ENCODE data around the gene ZHX3.

The ZHX3 gene

GRCh38 chr20:41141153-41141815 is 176.2 kb downstream of the ZHX3 start:
- no peak for DNase-seq (ENCODE audit: extremely low spot score)
- TF ChIP-seq, protein P1, sequence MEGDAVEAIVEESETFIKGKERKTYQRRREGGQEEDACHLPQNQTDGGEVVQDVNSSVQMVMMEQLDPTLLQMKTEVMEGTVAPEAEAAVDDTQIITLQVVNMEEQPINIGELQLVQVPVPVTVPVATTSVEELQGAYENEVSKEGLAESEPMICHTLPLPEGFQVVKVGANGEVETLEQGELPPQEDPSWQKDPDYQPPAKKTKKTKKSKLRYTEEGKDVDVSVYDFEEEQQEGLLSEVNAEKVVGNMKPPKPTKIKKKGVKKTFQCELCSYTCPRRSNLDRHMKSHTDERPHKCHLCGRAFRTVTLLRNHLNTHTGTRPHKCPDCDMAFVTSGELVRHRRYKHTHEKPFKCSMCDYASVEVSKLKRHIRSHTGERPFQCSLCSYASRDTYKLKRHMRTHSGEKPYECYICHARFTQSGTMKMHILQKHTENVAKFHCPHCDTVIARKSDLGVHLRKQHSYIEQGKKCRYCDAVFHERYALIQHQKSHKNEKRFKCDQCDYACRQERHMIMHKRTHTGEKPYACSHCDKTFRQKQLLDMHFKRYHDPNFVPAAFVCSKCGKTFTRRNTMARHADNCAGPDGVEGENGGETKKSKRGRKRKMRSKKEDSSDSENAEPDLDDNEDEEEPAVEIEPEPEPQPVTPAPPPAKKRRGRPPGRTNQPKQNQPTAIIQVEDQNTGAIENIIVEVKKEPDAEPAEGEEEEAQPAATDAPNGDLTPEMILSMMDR (IDR thresholded peaks at IDR 0.05; ENCODE audit: control extremely low read depth, extremely low read depth, low read depth, missing control alignments) = no peak
- ChIA-PET CTCF (interaction anchor here (1.1 to 10.9 kb wide), 7 partner anchors 9 to 199 kb away, joined by 3 to 64 read pairs (median 11); partner anchors contain the start of gene LPIN3), POLR2A (no interaction called here)

- TF ChIP-seq, protein P1 (IDR thresholded peaks at IDR 0.05; ENCODE audit: control extremely low read depth, extremely low read depth, low read depth, missing control alignments) = no peak
- DNase-seq (ENCODE audit: extremely low spot score) = no peak
- POLR2A ChIA-PET = no interaction called here
- CTCF ChIA-PET = interaction anchor here (0.7 to 10.9 kb wide), 4 partner anchors 10 to 18 kb away, joined by 3 to 64 read pairs (median 9); no protein-coding TSS in a partner anchor
Measured at GRCh38 chr20:41140226-41141133, 177.1 kb downstream of the ZHX3 start.

GRCh38 chr20:41139227-41140093 is 178.1 kb downstream of the ZHX3 start:
- POLR2A ChIA-PET = no interaction called here
- TF ChIP-seq, protein P1 (IDR thresholded peaks at IDR 0.05; ENCODE audit: control extremely low read depth, extremely low read depth, low read depth, missing control alignments) = no peak
- CTCF ChIA-PET = interaction anchor here (1.1 to 10.9 kb wide), 5 partner anchors 17 to 201 kb away, joined by 3 to 64 read pairs (median 7); partner anchors contain the start of gene LPIN3
- no peak for DNase-seq (ENCODE audit: extremely low spot score)

DNA sequence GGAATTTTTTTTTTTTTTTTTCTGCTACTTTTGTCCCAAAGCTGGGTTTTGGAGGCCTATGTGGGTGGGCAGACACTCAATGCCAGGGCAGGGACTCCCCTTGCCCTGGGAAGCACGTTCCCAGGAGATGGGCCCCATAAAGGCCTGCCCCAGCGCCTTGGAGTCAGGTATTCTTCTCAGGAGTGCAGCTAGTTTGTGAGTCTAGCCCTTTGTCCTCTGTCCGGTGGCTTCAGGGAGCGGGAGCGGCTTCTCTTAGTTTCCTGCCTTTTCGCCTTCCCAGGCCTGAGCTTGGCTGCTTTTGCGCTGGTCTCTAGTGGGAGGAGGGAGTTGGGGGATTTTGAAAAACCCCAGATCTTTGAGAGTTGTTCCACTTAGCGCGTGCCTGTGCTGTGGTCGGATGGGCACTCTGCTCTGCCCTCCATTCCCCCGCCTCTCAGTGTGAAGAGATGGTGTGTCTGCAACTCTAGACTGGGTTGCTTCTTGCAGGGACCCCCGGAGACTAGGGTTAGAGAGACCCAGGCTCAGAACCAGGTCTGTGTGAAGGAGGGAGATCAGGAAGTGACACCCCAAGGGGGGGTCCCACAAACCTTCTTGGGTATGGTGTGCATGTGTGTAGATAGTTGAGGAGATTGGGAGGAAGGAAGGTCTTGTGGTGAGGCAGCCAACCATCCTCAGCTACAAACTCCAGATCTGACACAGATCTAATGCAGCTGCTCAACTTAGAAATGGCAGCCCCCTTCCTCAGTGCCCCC is 178.9 kb downstream of the ZHX3 start:
- ChIA-PET CTCF (interaction anchor here (1.1 to 10.9 kb wide), 6 partner anchors 11 to 201 kb away, joined by 3 to 64 read pairs (median 6); partner anchors contain the start of gene LPIN3), POLR2A (no interaction called here)
- TF ChIP-seq, protein P1 (IDR thresholded peaks at IDR 0.05; ENCODE audit: control extremely low read depth, extremely low read depth, low read depth, missing control alignments) = no peak
- no peak for DNase-seq (ENCODE audit: extremely low spot score)

DNA sequence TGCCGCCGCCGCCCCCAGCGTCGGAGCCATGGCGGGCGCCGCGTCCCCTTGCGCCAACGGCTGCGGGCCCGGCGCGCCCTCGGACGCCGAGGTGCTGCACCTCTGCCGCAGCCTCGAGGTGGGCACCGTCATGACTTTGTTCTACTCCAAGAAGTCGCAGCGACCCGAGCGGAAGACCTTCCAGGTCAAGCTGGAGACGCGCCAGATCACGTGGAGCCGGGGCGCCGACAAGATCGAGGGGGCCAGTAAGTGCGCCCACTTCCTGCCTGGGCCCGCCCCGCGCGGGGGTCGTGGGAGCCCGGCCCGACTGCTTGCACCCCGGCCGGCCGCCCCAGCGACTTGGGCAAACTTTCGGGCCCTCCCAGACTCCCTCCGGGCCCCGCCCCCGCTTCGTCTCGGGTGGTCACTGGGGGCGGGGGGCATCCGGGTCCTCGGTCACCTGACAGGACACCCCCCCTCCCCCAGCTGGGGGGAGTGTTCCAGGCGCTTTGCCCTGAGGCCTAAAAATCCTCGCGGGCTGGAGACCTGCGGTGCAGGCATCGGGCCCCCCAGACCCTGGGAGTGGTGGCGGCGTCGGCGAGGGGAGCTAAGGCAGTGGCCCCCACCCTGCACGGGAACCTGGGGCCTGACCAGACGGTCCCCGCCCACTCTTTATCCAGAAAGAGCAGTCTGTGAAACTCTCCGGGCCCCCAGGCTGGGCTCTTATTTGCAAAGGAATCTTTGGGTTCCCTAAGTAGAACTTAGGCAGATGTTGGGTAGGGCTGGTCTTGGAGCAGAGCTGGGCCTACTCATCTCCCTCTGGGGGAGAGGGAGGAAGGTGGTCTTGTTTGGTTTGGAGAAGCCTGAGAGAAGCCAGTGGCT is 179.7 kb downstream of the ZHX3 start:
- ChIA-PET CTCF (interaction anchor here (1.1 to 10.9 kb wide), 6 partner anchors 12 to 202 kb away, joined by 3 to 64 read pairs (median 6); partner anchors contain the start of gene LPIN3), POLR2A (no interaction called here)
- peak; percentile 71 for DNase-seq (ENCODE audit: extremely low spot score)
- TF ChIP-seq, protein P1 (IDR thresholded peaks at IDR 0.05; ENCODE audit: control extremely low read depth, extremely low read depth, low read depth, missing control alignments) = no peak

All from GM10248 (cell line).